ENCODE data around the gene AP3M1.

The AP3M1 gene

GRCh38 chr10:74109452-74109851, 41.2 kb downstream of the AP3M1 start:
- Histone ChIP-seq H3K79me2 (ENCODE audit: insufficient read depth, low read length) (no peaks in the 10 kb centered on the region), H3K36me3 (ENCODE audit: insufficient read depth, low read length) (peaks cover 79% of the 10 kb centered on the region; the same call in 1 of the 2 replicates)

GRCh38 chr10:74107391-74107790, 43.2 kb downstream of the AP3M1 start:
- TF ChIP-seq CTCF (conservative IDR thresholded peaks at IDR 0.05; ENCODE audit: low read length) (no peak), EZH2phosphoT487 (IDR thresholded peaks at IDR 0.05; ENCODE audit: borderline replicate concordance) (no peak)
- H3K9me3 ChIP-seq (ENCODE audit: insufficient read depth, low read depth, low read length): no peaks in the 10 kb centered on the region
- H4K20me1 ChIP-seq (ENCODE audit: insufficient read depth, low read length, poor library complexity, severe bottlenecking): no peaks in the 10 kb centered on the region
- no peaks in the 10 kb centered on the region for H3K4me1 ChIP-seq (ENCODE audit: insufficient read depth, low read length, poor library complexity, severe bottlenecking)
- H3F3A ChIP-seq (ENCODE audit: low read depth): no peaks in the 10 kb centered on the region
- H3K4me3 ChIP-seq (ENCODE audit: low read length, poor library complexity, severe bottlenecking): no peak overlapping the region
- H3K79me2 ChIP-seq (ENCODE audit: insufficient read depth, low read length): no peaks in the 10 kb centered on the region
- H3K4me2 ChIP-seq (ENCODE audit: low read depth, low read length, poor library complexity, severe bottlenecking): no peak overlapping the region
- peaks cover 69% of the 10 kb centered on the region; the same call in 1 of the 2 replicates for H3K36me3 ChIP-seq (ENCODE audit: insufficient read depth, low read length)
- H3K9ac ChIP-seq (ENCODE audit: low read depth, low read length, poor library complexity, severe bottlenecking): no peak overlapping the region
- H3K27me3 ChIP-seq (ENCODE audit: insufficient read depth, low read length, poor library complexity, severe bottlenecking): no peaks in the 10 kb centered on the region
- no peaks in the 10 kb centered on the region for H3K9me2 ChIP-seq (replicated peaks; ENCODE audit: low read depth, low read length)
- H2AFZ ChIP-seq (ENCODE audit: low read length): no peak overlapping the region

More at GRCh38 chr10:74109452-74109851, 41.2 kb downstream of the AP3M1 start:
- H3K9me2 ChIP-seq (replicated peaks; ENCODE audit: low read depth, low read length): no peaks in the 10 kb centered on the region
- no peaks in the 10 kb centered on the region for H3K9me3 ChIP-seq (ENCODE audit: insufficient read depth, low read depth, low read length)
- H3K4me2 ChIP-seq (ENCODE audit: low read depth, low read length, poor library complexity, severe bottlenecking): no peak overlapping the region
- no peaks in the 10 kb centered on the region for H4K20me1 ChIP-seq (ENCODE audit: insufficient read depth, low read length, poor library complexity, severe bottlenecking)
- H3K4me1 ChIP-seq (ENCODE audit: insufficient read depth, low read length, poor library complexity, severe bottlenecking): no peaks in the 10 kb centered on the region
- no peaks in the 10 kb centered on the region for H3F3A ChIP-seq (ENCODE audit: low read depth)
- H2AFZ ChIP-seq (ENCODE audit: low read length): no peak overlapping the region
- no peaks in the 10 kb centered on the region for H3K27me3 ChIP-seq (ENCODE audit: insufficient read depth, low read length, poor library complexity, severe bottlenecking)
- H3K9ac ChIP-seq (ENCODE audit: low read depth, low read length, poor library complexity, severe bottlenecking): no peak overlapping the region
- no peak overlapping the region for H3K4me3 ChIP-seq (ENCODE audit: low read length, poor library complexity, severe bottlenecking)
- TF ChIP-seq EZH2phosphoT487 (IDR thresholded peaks at IDR 0.05; ENCODE audit: borderline replicate concordance) (no peak), CTCF (conservative IDR thresholded peaks at IDR 0.05; ENCODE audit: low read length) (no peak)

GRCh38 chr10:74104996-74105395, 45.6 kb downstream of the AP3M1 start:
- H3K27me3 ChIP-seq (ENCODE audit: insufficient read depth, low read length, poor library complexity, severe bottlenecking): no peaks in the 10 kb centered on the region
- H3K4me1 ChIP-seq (ENCODE audit: insufficient read depth, low read length, poor library complexity, severe bottlenecking): no peaks in the 10 kb centered on the region
- H3K9me3 ChIP-seq (ENCODE audit: insufficient read depth, low read depth, low read length): no peaks in the 10 kb centered on the region
- no peak for TF ChIP-seq EZH2phosphoT487 (IDR thresholded peaks at IDR 0.05; ENCODE audit: borderline replicate concordance)
- TF ChIP-seq CTCF (conservative IDR thresholded peaks at IDR 0.05; ENCODE audit: low read length): no peak
- no peaks in the 10 kb centered on the region for H3F3A ChIP-seq (ENCODE audit: low read depth)
- no peak overlapping the region for H2AFZ ChIP-seq (ENCODE audit: low read length)
- no peaks in the 10 kb centered on the region for H3K79me2 ChIP-seq (ENCODE audit: insufficient read depth, low read length)
- H3K9ac ChIP-seq (ENCODE audit: low read depth, low read length, poor library complexity, severe bottlenecking): no peak overlapping the region
- no peaks in the 10 kb centered on the region for H3K9me2 ChIP-seq (replicated peaks; ENCODE audit: low read depth, low read length)
- H3K36me3 ChIP-seq (ENCODE audit: insufficient read depth, low read length): peaks cover 61% of the 10 kb centered on the region; the same call in 1 of the 2 replicates
- H3K4me2 ChIP-seq (ENCODE audit: low read depth, low read length, poor library complexity, severe bottlenecking): no peak overlapping the region
- no peaks in the 10 kb centered on the region for H4K20me1 ChIP-seq (ENCODE audit: insufficient read depth, low read length, poor library complexity, severe bottlenecking)
- no peak overlapping the region for H3K4me3 ChIP-seq (ENCODE audit: low read length, poor library complexity, severe bottlenecking)

Data from Loucy (cell line).